Neuronal stem cell (in vitro differentiated cells): Measurements from ENCODE around the gene CMIP.

Experiments
- DNase-seq: peaks from one replicate; pipeline ENCODE4 v3.0.0-alpha.2; 2013; ENCODE audit warnings: low spot score
- H2AFZ ChIP-seq: one replicate; pipeline ENCODE4 v1.6.1; 2013; ENCODE audit warnings: mild to moderate bottlenecking, low read length, inconsistent platforms
- H2AK5ac ChIP-seq: 2 replicates; pipeline ENCODE4 v1.6.1; 2013; ENCODE audit warnings: low read depth, mild to moderate bottlenecking, inconsistent platforms, low read length, moderate library complexity, mixed read lengths
- H2BK120ac ChIP-seq: 2 replicates; pipeline ENCODE4 v1.6.1; 2013; ENCODE audit warnings: low read depth, mild to moderate bottlenecking, inconsistent platforms, low read length, moderate library complexity, mixed read lengths
- H2BK12ac ChIP-seq: one replicate; pipeline ENCODE4 v1.6.1; 2013; ENCODE audit warnings: low read length, inconsistent platforms
- H2BK15ac ChIP-seq: 2 replicates; pipeline ENCODE4 v1.6.1; 2013; ENCODE audit warnings: mild to moderate bottlenecking, low read length, inconsistent platforms, mixed read lengths
- H2BK5ac ChIP-seq: one replicate; pipeline ENCODE4 v1.6.1; 2013; ENCODE audit warnings: inconsistent platforms, mild to moderate bottlenecking, low read length, moderate library complexity
- H3K14ac ChIP-seq: one replicate; pipeline ENCODE4 v1.6.1; 2013; ENCODE audit warnings: low read length, inconsistent platforms
- H3K18ac ChIP-seq: 2 replicates; pipeline ENCODE4 v1.6.1; 2013; ENCODE audit warnings: low read length, inconsistent platforms
- H3K23ac ChIP-seq: 2 replicates; pipeline ENCODE4 v1.6.1; 2013; ENCODE audit warnings: low read depth, mild to moderate bottlenecking, mixed read lengths, low read length, inconsistent platforms; ENCODE audit not compliant: poor library complexity
- H3K27ac ChIP-seq: replicated peaks from 3 replicates; pipeline ENCODE4 v1.5.1; 2013; ENCODE audit warnings: low read length, inconsistent platforms
- H3K27me3 ChIP-seq, 3 experiments: 2 replicates each; pipeline ENCODE4 v1.6.1; 2013; ENCODE audit warnings: low read length in 3 of 3, mild to moderate bottlenecking in 2 of 3, inconsistent platforms in 1 of 3, low read depth in 1 of 3, mixed read lengths in 1 of 3, moderate library complexity in 1 of 3; ENCODE audit not compliant: control insufficient read depth in 3 of 3, insufficient read depth in 3 of 3
- H3K36me3 ChIP-seq, 2 donors: replicated peaks in 1 of 2; 2 replicates each; pipeline ENCODE4 v1.6.1; 2013; ENCODE audit warnings: low read length in 2 of 2; ENCODE audit not compliant: control insufficient read depth in 2 of 2, insufficient read depth in 2 of 2
- H3K4ac ChIP-seq: 2 replicates; pipeline ENCODE4 v1.6.1; 2013; ENCODE audit warnings: inconsistent platforms, mild to moderate bottlenecking, low read length, moderate library complexity
- H3K4me1 ChIP-seq, 2 donors: 1 replicate in 1 of 2; 2 replicates in 1 of 2; pipeline ENCODE4 v1.6.1; 2013; ENCODE audit warnings: low read length in 2 of 2, low read depth in 1 of 2; ENCODE audit not compliant: control insufficient read depth in 2 of 2, insufficient read depth in 1 of 2
- H3K4me2 ChIP-seq: one replicate; pipeline ENCODE4 v1.6.1; 2013; ENCODE audit warnings: mild to moderate bottlenecking, low read length, inconsistent platforms; ENCODE audit not compliant: insufficient read depth, poor library complexity, severe bottlenecking
- H3K4me3 ChIP-seq, 2 donors: 2 replicates each; pipeline ENCODE4 v1.5.1; 2013; ENCODE audit warnings: low read length in 2 of 2, mild to moderate bottlenecking in 2 of 2, inconsistent platforms in 1 of 2, moderate library complexity in 1 of 2
- H3K79me1 ChIP-seq: one replicate; pipeline ENCODE4 v1.6.1; 2013; ENCODE audit warnings: low read depth, mild to moderate bottlenecking, inconsistent platforms, low read length, moderate library complexity
- H3K9ac ChIP-seq: one replicate; pipeline ENCODE4 v1.6.1; 2013; ENCODE audit warnings: mild to moderate bottlenecking, low read depth, low read length, inconsistent platforms; ENCODE audit not compliant: poor library complexity
- H3K9me3 ChIP-seq, 2 donors: replicated peaks in 1 of 2; 2 replicates each; pipeline versions ENCODE3 to v1.6.1; 2013; ENCODE audit warnings: low read length in 2 of 2, mild to moderate bottlenecking in 2 of 2, inconsistent platforms in 1 of 2, low read depth in 1 of 2, mixed read lengths in 1 of 2, moderate library complexity in 1 of 2; ENCODE audit not compliant: control insufficient read depth in 2 of 2, insufficient read depth in 1 of 2
- H4K8ac ChIP-seq: one replicate; pipeline ENCODE4 v1.6.1; 2013; ENCODE audit warnings: low read depth, mild to moderate bottlenecking, inconsistent platforms, low read length, moderate library complexity
- H4K91ac ChIP-seq: one replicate; pipeline ENCODE4 v1.6.1; 2013; ENCODE audit warnings: low read length, low read depth, mild to moderate bottlenecking, inconsistent platforms; ENCODE audit not compliant: poor library complexity
- WGBS, 2 donors: extraction: QIAGEN DNeasy Blood & Tissue Kit; methylation state at CpG; one replicate each; pipeline ENCODE4 v1.1.7; 2013; ENCODE audit warnings: missing lambda C conversion rate in 2 of 2, mixed read lengths in 1 of 2; ENCODE audit not compliant: insufficient read length in 2 of 2, insufficient replicate concordance in 1 of 2; ENCODE audit errors: extremely low coverage in 2 of 2; 5-methylcytosine and 5-hydroxymethylcytosine counted together

CMIP gene

GRCh38 chr16:81666113-81666512 is 221.5 kb downstream of the CMIP start:
- H2BK12ac ChIP-seq, result no peak overlapping the region
- no peaks in the 10 kb centered on the region for H3K27me3 ChIP-seq
- H2BK120ac ChIP-seq, result no peak overlapping the region
- H2BK15ac ChIP-seq, result no peak overlapping the region
- H3K36me3 ChIP-seq, result peaks cover 17 to 48% of the 10 kb centered on the region in 2 donors
- H3K9ac ChIP-seq, result no peak overlapping the region
- no peak overlapping the region for H3K23ac ChIP-seq
- H2AK5ac ChIP-seq, result no peak overlapping the region
- WGBS, 2 donors, result no CpG with 5 or more reads among the region's 7 CpGs
- no peak for DNase-seq
- H3K4me3 ChIP-seq, result no peak overlapping the region
- no peak overlapping the region for H4K91ac ChIP-seq
- no peak overlapping the region for H3K4me2 ChIP-seq
- no peak overlapping the region for H4K8ac ChIP-seq
- no peak overlapping the region for H3K18ac ChIP-seq
- no peak overlapping the region for H2AFZ ChIP-seq
- H3K14ac ChIP-seq, result no peak overlapping the region
- no peaks in the 10 kb centered on the region for H3K79me1 ChIP-seq
- H3K4ac ChIP-seq, result no peak overlapping the region
- H3K4me1 ChIP-seq, result peaks cover 0 to 4% of the 10 kb centered on the region in 2 donors
- no peak overlapping the region for H3K27ac ChIP-seq
- no peak overlapping the region for H2BK5ac ChIP-seq
- H3K9me3 ChIP-seq, result peaks cover 0 to 1% of the 10 kb centered on the region in 2 donors

GRCh38 chr16:81668243-81669097 is 223.9 kb downstream of the CMIP start:
- peak overlapping the region; percentile 54 for H2AK5ac ChIP-seq
- H3K36me3 ChIP-seq, result peaks cover 25 to 52% of the 10 kb centered on the region in 2 donors
- H3K14ac ChIP-seq, result no peak overlapping the region
- H3K4ac ChIP-seq, result no peak overlapping the region
- H4K8ac ChIP-seq, result peak overlapping the region; percentile 57
- DNase-seq, result no peak
- peaks cover 0 to 4% of the 10 kb centered on the region in 2 donors for H3K4me1 ChIP-seq
- no peaks in the 10 kb centered on the region for H3K27me3 ChIP-seq
- H2AFZ ChIP-seq, result no peak overlapping the region
- H3K27ac ChIP-seq, result no peak overlapping the region
- H3K4me3 ChIP-seq, result no peak overlapping the region
- no peak overlapping the region for H2BK5ac ChIP-seq
- peak overlapping the region; percentile 67 for H3K18ac ChIP-seq
- WGBS, 2 donors, result no CpG with 5 or more reads among the region's 23 CpGs
- H3K23ac ChIP-seq, result peak overlapping the region; percentile 17
- H3K9ac ChIP-seq, result peak overlapping the region; percentile 30
- H2BK12ac ChIP-seq, result no peak overlapping the region
- no peak overlapping the region for H2BK120ac ChIP-seq
- H3K4me2 ChIP-seq, result no peak overlapping the region
- H3K79me1 ChIP-seq, result no peaks in the 10 kb centered on the region
- no peak overlapping the region for H4K91ac ChIP-seq
- peaks cover 0 to 1% of the 10 kb centered on the region in 2 donors for H3K9me3 ChIP-seq
- no peak overlapping the region for H2BK15ac ChIP-seq

- Histone ChIP-seq H3K4me1 (peaks cover 0 to 4% of the 10 kb centered on the region in 2 donors), H3K9ac (no peak overlapping the region), H3K14ac (peak overlapping the region; percentile 73), H2BK120ac (no peak overlapping the region), H3K36me3 (peaks cover 25 to 46% of the 10 kb centered on the region in 2 donors), H3K18ac (no peak overlapping the region), H3K9me3 (peaks cover 0 to 1% of the 10 kb centered on the region in 2 donors), H2AFZ (no peak overlapping the region), H3K4me2 (no peak overlapping the region), H3K4me3 (no peak overlapping the region), H2BK5ac (no peak overlapping the region), H4K91ac (no peak overlapping the region), H3K23ac (peak overlapping the region; percentile 90), H4K8ac (no peak overlapping the region), H3K27me3 (no peaks in the 10 kb centered on the region), H2BK12ac (no peak overlapping the region), H3K4ac (no peak overlapping the region), H3K79me1 (no peaks in the 10 kb centered on the region), H2AK5ac (no peak overlapping the region), H2BK15ac (no peak overlapping the region), H3K27ac (no peak overlapping the region)
- DNase-seq, result no peak
- WGBS, 2 donors, result 100% methylated on average over 2 of the region's 23 CpGs; no CpG with 5 or more reads in 1 of the 2 donors
These were observed 225.1 kb downstream of the CMIP start for GRCh38 chr16:81669473-81670350.
